VCaP (cell line): ENCODE measurements around the gene ZFAND2A.

ENCODE experiments used
- H3K27ac ChIP-seq: fragments of 450-650 bp; 2 replicates; pipeline ENCODE4 v1.5.1; 2017
- TF ChIP-seq, protein P1 (sequence below): fragments of 450-650 bp; conservative IDR thresholded peaks from 2 replicates; pipeline ENCODE4 v1.5.1; 2017; ENCODE audit warnings: mild to moderate bottlenecking, moderate library complexity

Gene ZFAND2A

DNA sequence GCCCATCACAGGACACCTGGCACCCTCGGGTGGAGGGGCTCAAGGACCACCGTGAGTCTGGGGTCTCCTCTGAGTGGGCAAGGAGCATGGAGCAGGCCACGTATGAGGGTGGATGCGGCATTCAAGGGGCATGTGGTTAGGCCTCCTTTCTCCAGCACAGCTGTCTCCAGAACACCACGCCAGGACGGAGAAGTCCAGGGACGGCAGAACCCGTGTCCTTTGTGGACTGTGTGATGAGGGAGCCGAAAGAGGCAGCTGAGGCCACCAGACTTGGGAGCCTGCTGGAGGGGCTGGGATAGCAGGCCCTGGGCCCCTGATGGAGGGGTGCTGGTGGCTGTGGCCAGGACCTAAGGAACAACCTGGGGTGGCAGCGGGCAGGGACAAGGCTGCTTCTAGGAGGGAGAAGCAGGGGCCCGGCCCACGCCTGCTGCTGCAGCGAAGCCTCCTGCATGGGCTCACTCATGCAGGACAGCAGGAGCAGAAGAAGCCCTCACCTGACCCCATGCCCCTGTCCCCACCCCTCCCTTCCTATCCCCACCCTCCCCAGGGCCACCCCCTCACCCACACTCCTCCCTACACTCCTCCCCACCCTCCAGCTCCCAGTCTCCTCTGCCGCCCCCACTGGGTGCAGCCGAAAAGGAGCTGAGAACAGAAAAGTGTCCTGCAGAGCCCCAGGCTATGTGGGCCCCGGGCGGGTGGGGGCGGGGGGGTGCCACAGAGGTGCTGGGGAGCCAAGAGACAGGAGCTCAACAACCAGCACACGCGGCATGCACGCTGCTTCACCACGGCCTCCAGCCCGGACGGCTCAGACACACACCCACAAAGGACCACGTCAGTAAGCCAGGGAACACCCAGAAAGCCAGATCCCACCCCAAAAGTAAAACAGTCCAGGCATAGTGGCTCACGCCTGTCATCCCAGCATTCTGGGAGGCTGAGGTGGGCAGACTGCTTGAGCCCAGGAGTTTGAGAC is 29.7 kb downstream of the ZFAND2A start:
- TF ChIP-seq, protein P1, sequence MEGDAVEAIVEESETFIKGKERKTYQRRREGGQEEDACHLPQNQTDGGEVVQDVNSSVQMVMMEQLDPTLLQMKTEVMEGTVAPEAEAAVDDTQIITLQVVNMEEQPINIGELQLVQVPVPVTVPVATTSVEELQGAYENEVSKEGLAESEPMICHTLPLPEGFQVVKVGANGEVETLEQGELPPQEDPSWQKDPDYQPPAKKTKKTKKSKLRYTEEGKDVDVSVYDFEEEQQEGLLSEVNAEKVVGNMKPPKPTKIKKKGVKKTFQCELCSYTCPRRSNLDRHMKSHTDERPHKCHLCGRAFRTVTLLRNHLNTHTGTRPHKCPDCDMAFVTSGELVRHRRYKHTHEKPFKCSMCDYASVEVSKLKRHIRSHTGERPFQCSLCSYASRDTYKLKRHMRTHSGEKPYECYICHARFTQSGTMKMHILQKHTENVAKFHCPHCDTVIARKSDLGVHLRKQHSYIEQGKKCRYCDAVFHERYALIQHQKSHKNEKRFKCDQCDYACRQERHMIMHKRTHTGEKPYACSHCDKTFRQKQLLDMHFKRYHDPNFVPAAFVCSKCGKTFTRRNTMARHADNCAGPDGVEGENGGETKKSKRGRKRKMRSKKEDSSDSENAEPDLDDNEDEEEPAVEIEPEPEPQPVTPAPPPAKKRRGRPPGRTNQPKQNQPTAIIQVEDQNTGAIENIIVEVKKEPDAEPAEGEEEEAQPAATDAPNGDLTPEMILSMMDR: no peak
- H3K27ac ChIP-seq: peak overlapping the region; percentile 81

DNA sequence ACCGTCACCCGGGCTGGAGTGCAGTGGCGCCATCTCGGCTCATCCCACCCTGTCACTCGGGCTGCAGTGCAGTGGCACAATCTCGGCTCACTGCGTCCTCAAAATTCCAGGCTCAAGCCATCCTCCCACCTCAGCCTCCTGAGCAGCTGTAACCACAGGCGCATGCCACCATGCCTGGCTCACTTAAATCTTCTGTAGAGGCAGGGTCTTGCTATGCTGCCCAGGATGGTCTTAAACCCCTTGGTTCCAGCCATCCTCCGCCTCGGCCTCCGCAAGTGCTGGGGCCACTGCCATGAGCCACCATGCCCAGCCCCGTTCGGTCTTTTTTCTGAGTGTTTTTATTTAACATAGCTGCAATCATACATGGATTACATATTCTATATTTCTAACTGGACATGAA is 30.6 kb downstream of the ZFAND2A start:
- peak overlapping the region; percentile 81; the same call in 1 of the 2 replicates for H3K27ac ChIP-seq
- TF ChIP-seq, protein P1: no peak

DNA sequence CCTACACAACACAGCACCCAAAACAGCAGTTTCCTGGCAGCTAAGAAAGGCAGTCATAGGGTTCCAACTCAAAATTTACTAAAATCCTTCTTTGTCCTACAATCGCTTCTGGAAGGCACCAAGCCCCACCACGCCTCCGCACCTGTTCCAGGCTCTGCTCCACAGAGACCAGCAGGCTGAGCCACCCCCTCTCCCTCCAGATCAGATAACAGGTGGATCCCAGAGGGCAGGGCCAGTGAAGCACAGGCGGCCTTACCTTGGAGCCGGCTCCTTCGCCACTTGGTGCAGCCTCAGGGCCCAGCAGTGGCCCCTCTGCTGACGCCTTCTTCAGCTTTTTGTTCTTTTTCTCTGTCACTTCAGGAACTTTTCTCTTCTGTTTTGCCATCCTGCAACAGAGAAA is 33.0 kb downstream of the ZFAND2A start:
- TF ChIP-seq, protein P1: no peak

DNA sequence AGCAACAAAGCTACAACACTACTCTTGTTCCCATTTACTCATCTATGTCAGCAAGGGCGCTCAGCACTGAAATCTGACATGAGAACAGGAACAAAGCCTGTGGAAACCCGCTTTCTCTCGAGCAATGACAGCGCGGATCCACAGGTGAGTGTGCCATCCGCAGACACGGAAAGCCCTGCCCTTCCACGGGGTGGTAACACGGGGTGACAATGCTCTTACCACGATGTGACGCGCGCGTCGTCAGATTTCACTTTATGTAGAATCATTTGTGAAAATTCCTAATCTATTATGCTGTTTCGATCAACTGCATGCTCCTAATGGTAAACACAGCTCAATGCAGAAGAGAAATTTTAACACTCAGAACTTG is 34.4 kb downstream of the ZFAND2A start:
- TF ChIP-seq, protein P1: no peak
- H3K27ac ChIP-seq: no peak overlapping the region

More for the DNA sequence above, 33.0 kb downstream of the ZFAND2A start:
- no peak overlapping the region for H3K27ac ChIP-seq

DNA sequence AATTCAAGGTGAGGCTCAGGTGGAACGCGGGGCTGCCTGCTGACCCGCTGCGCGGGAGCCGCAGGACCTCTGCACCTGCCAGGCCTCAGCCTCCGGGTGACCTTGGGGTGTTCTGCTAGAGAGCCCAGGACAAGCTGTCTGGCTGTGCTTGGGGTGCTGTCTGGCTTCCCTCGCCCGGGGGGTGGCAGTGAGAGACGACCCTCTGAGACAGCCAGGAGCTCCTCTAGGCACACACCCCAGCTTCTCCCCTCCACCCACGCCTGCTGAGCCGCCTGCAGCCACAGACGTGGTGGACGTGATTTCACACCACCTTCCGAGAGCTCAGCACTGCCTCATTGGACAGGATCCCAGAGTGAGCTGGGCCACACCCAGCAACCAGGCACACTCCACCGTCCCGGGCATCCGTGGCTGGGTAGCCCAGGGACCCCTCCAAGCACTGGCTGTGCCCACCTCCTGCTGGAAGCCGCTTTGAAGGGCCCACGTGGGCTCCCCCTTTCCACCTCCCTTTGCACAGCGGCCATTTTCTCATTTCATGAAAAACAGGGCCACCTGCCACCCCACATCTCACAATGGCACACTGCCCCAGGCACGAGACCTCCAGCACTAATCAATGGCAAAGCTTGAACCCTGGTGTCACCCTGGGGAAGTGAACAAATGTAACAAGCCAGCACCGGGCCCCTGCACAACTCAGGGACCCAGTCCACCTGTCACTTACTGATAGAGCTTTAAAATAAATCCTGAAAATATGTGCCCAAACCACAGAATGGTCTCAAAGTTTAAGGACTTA is 35.0 kb downstream of the ZFAND2A start:
- no peak overlapping the region for H3K27ac ChIP-seq
- TF ChIP-seq, protein P1: no peak

DNA sequence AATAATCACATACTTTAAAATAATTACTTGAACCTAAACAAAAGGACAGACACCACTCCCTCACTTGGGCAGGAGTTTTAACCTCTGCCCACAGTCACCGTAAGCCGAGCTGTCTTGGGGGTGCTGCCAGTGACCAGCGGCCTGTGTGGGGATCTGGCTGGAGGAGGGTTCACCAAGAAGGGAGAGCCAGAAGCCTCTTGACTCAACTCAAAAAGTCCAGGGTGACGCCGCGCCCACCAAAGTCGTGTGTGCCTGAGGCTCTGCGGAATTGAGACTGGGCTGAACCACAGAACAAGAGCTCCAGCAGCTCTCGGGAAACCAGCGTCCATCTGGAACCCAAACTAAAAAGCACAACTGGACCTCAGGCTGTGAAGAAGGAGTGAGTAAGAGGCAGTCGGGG is 35.8 kb downstream of the ZFAND2A start:
- TF ChIP-seq, protein P1: no peak
- H3K27ac ChIP-seq: no peak overlapping the region

DNA sequence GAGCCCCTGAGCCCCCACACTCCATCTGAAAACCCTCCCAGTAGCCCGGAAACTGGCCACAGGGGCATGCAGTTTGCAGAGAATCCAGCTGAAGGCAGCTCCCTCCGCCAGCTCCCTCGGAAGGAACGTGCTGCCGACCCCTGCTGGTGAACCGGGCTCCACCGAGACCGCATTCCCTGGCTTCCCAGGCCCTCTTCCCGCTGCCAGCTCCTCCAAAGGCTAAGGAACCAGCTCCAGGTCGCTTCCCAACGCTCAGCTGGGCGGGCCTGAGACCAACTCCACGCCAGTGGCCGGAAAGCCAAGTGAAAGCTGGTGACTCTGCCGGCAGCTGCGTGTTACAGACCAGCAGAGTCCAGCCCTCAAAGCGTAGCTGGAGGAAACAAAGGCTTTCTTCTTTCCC is 36.3 kb downstream of the ZFAND2A start:
- TF ChIP-seq, protein P1: peak; percentile 16; the same call in 1 of the 2 replicates
- no peak overlapping the region for H3K27ac ChIP-seq
